H1 (cell line): ENCODE measurements around the gene SIK2. TPM values are rescaled to one million over a fixed set of nuclear protein-coding genes. Genes with fewer than 3 reads are reported as not detected.

ENCODE experiments used
- CTCF ChIA-PET: fragments of 300-600 bp; sonication (Branson Sonifier 250); formaldehyde crosslinking; loops from one replicate; lab custom pipeline; 2021; ENCODE audit not compliant: partially characterized antibody; lab: Charles Lee
- POLR2A ChIA-PET: fragments of 300-600 bp; sonication (Branson Sonifier 250); formaldehyde crosslinking; loops from one replicate; lab custom pipeline; 2021; ENCODE audit warnings: inconsistent platforms; ENCODE audit not compliant: partially characterized antibody; lab: Charles Lee
- DNase-seq, 2 experiments: peaks; one replicate each; pipeline versions ENCODE4 v3.0.0 to v3.0.0-alpha.2; 2010 to 2022; ENCODE audit warnings: low spot score in 2 of 2, low read depth in 1 of 2, mixed read lengths in 1 of 2
- FAIRE-seq: peaks from 2 replicates; lab custom pipeline; 2011; peaks lifted over from hg19 to GRCh38; lab: Jason Lieb, UNC
- H2AFZ ChIP-seq: 2 replicates; pipeline ENCODE4 v1.8.1; 2012; ENCODE audit warnings: low read length, inconsistent platforms
- H2AK5ac ChIP-seq: 2 replicates; pipeline ENCODE4 v1.6.1; 2013; ENCODE audit warnings: low read depth, low read length
- H2BK120ac ChIP-seq: replicated peaks from 2 replicates; pipeline ENCODE3; 2013; ENCODE audit warnings: low read depth, low read length, inconsistent platforms
- H2BK12ac ChIP-seq: 2 replicates; pipeline ENCODE4 v1.6.1; 2013; ENCODE audit warnings: low read depth, low read length
- H2BK15ac ChIP-seq: 2 replicates; pipeline ENCODE4 v1.6.1; 2013; ENCODE audit warnings: low read length
- H2BK20ac ChIP-seq: 2 replicates; pipeline ENCODE4 v1.6.1; 2013; ENCODE audit warnings: low read length
- H2BK5ac ChIP-seq: 2 replicates; pipeline ENCODE4 v1.6.1; 2013; ENCODE audit warnings: low read depth, low read length
- H3K14ac ChIP-seq: 2 replicates; pipeline ENCODE4 v1.6.1; 2013; ENCODE audit warnings: inconsistent platforms; ENCODE audit not compliant: insufficient read length
- H3K18ac ChIP-seq: 2 replicates; pipeline ENCODE4 v1.6.1; 2013; ENCODE audit warnings: low read length; ENCODE audit errors: extremely low read depth
- H3K23ac ChIP-seq: 2 replicates; pipeline ENCODE4 v1.6.1; 2013; ENCODE audit warnings: inconsistent platforms; ENCODE audit not compliant: insufficient read length
- H3K23me2 ChIP-seq: 2 replicates; pipeline ENCODE4 v1.6.1; 2013; ENCODE audit warnings: low read depth, low read length
- H3K27ac ChIP-seq: 2 replicates; pipeline ENCODE4 v1.6.1; 2011; ENCODE audit warnings: low read depth, low read length, inconsistent platforms
- H3K27me3 ChIP-seq, 4 experiments: replicated peaks in 1 of 4; 1 replicate in 1 of 4; 2 replicates in 3 of 4; pipeline versions ENCODE4 v1.6.1 to v1.8.1; 2011 to 2013; ENCODE audit warnings: low read length in 3 of 4, mild to moderate bottlenecking in 3 of 4, inconsistent platforms in 2 of 4, mixed read lengths in 2 of 4, moderate library complexity in 1 of 4; ENCODE audit not compliant: control insufficient read depth in 3 of 4, insufficient read depth in 3 of 4; ENCODE audit errors: extremely low read depth in 1 of 4
- H3K36me3 ChIP-seq, 4 experiments: 2 replicates each; pipeline versions ENCODE4 v1.6.1 to v1.8.1; 2011 to 2013; ENCODE audit warnings: mild to moderate bottlenecking in 4 of 4, low read length in 3 of 4, moderate library complexity in 2 of 4, control low read depth in 1 of 4, inconsistent platforms in 1 of 4; ENCODE audit not compliant: insufficient read depth in 4 of 4, control insufficient read depth in 2 of 4
- H3K4ac ChIP-seq: replicated peaks from 2 replicates; pipeline ENCODE3; 2013; ENCODE audit warnings: low read length, low read depth, mixed read lengths, inconsistent platforms; ENCODE audit not compliant: insufficient read length
- H3K4me1 ChIP-seq, 4 experiments: replicated peaks in 1 of 4; 1 replicate in 1 of 4; 2 replicates in 3 of 4; pipeline versions ENCODE4 v1.6.1 to v1.8.1; 2011 to 2013; ENCODE audit warnings: low read length in 3 of 4, inconsistent platforms in 2 of 4, mixed read lengths in 1 of 4; ENCODE audit not compliant: insufficient read depth in 4 of 4, control insufficient read depth in 3 of 4
- H3K4me2 ChIP-seq, 2 experiments: 2 replicates each; pipeline versions ENCODE4 v1.6.1 to v1.8.1; 2011 to 2013; ENCODE audit warnings: low read depth in 2 of 2, low read length in 2 of 2, control low read depth in 1 of 2, inconsistent platforms in 1 of 2, mild to moderate bottlenecking in 1 of 2; ENCODE audit not compliant: insufficient read depth in 1 of 2
- H3K4me3 ChIP-seq, 4 experiments: fragments of 200-600, 300-600 bp in 1 of 4; sonication (generic), shearing (Covaris generic), sonication (Bioruptor Twin) in 1 of 4; 2 replicates each; pipeline versions ENCODE4 v1.5.1 to v1.8.1; 2011 to 2016; ENCODE audit warnings: low read length in 4 of 4, low read depth in 3 of 4, control low read depth in 2 of 4, inconsistent platforms in 2 of 4, mild to moderate bottlenecking in 2 of 4, mixed read lengths in 1 of 4, moderate library complexity in 1 of 4; ENCODE audit not compliant: insufficient read depth in 2 of 4; ENCODE audit errors: extremely low read depth in 1 of 4
- H3K56ac ChIP-seq: replicated peaks from 2 replicates; pipeline ENCODE3; 2013; ENCODE audit warnings: low read depth, mild to moderate bottlenecking, mixed read lengths, low read length, inconsistent platforms; ENCODE audit not compliant: insufficient read length
- H3K79me1 ChIP-seq: 2 replicates; pipeline ENCODE4 v1.6.1; 2013; ENCODE audit warnings: low read depth, low read length, control low read depth
- H3K79me2 ChIP-seq, 2 experiments: 2 replicates each; pipeline versions ENCODE4 v1.6.1 to v1.8.1; 2012 to 2013; ENCODE audit warnings: low read length in 2 of 2, mild to moderate bottlenecking in 2 of 2, inconsistent platforms in 1 of 2; ENCODE audit not compliant: insufficient read depth in 2 of 2, control insufficient read depth in 1 of 2
- H3K9ac ChIP-seq, 4 experiments: replicated peaks in 1 of 4; 1 replicate in 1 of 4; 2 replicates in 3 of 4; pipeline versions ENCODE4 v1.6.1 to v1.8.1; 2011 to 2013; ENCODE audit warnings: low read depth in 3 of 4, low read length in 3 of 4, control low read depth in 2 of 4, mild to moderate bottlenecking in 2 of 4, moderate library complexity in 2 of 4, inconsistent platforms in 1 of 4; ENCODE audit errors: extremely low read depth in 1 of 4
- H3K9me3 ChIP-seq, 2 experiments: 2 replicates each; pipeline versions ENCODE4 v1.6.1 to v1.8.1; 2012 to 2013; ENCODE audit warnings: mild to moderate bottlenecking in 2 of 2, moderate library complexity in 2 of 2, control low read depth in 1 of 2, inconsistent platforms in 1 of 2, low read depth in 1 of 2, low read length in 1 of 2, mixed read lengths in 1 of 2; ENCODE audit not compliant: insufficient read depth in 2 of 2
- H4K20me1 ChIP-seq, 2 experiments: replicated peaks in 1 of 2; 2 replicates each; pipeline versions ENCODE3 to v1.8.1; 2011 to 2013; ENCODE audit warnings: inconsistent platforms in 2 of 2, low read length in 2 of 2, mild to moderate bottlenecking in 1 of 2; ENCODE audit not compliant: insufficient read depth in 2 of 2, control insufficient read depth in 1 of 2
- H4K5ac ChIP-seq: 2 replicates; pipeline ENCODE4 v1.6.1; 2013; ENCODE audit warnings: low read length, low read depth, mixed read lengths, inconsistent platforms; ENCODE audit not compliant: insufficient read length
- H4K8ac ChIP-seq: 2 replicates; pipeline ENCODE4 v1.8.0; 2013; ENCODE audit warnings: mild to moderate bottlenecking, moderate library complexity, low read length, inconsistent platforms; ENCODE audit not compliant: insufficient read depth; ENCODE audit errors: extremely low read depth
- H4K91ac ChIP-seq: replicated peaks from 2 replicates; pipeline ENCODE3; 2013; ENCODE audit warnings: low read length, mixed read lengths, inconsistent platforms; ENCODE audit not compliant: insufficient read length
- CHD1 ChIP-seq: IDR thresholded peaks from 2 replicates; pipeline ENCODE4 v1.6.1; 2012; ENCODE audit warnings: low read depth, low read length, improper control_type of control experiment
- KDM1A ChIP-seq: fragments of 200-600, 300-600 bp; sonication (generic); IDR thresholded peaks from 2 replicates; pipeline ENCODE4 v1.7.1; 2016; ENCODE audit warnings: mild to moderate bottlenecking, low read length, borderline replicate concordance
- WGBS, 2 experiments: shearing (Covaris generic) in 1 of 2; methylation state at CpG; one replicate each; pipeline versions ENCODE4 v1.1.6 to v1.1.7; 2013 to 2015; ENCODE audit warnings: low lambda C conversion rate in 2 of 2, mixed read lengths in 2 of 2, inconsistent platforms in 1 of 2, low coverage in 1 of 2, missing lambda C conversion rate in 1 of 2; ENCODE audit not compliant: insufficient replicate concordance in 2 of 2, insufficient coverage in 1 of 2, insufficient read length in 1 of 2; ENCODE audit errors: extremely low coverage in 1 of 2, missing lambda C conversion rate in 1 of 2; 5-methylcytosine and 5-hydroxymethylcytosine counted together
- polyA plus RNA-seq, 7 experiments: library from polyadenylated mRNA; depleted of rRNA in 3 of 7; stranded (reverse) in 5 of 7; unstranded in 2 of 7; fragments of >200 nt in 5 of 7; fragments of 200-250 nt in 2 of 7; gene quantifications; 1 replicate in 5 of 7; 2 replicates in 1 of 7; 4 replicates in 1 of 7; pipeline versions ENCODE4 v1.2.1 to v1.2.3, GENCODE V29; 2011 to 2013; ENCODE audit warnings: missing spikeins in 2 of 7, mixed read lengths in 2 of 7
- total RNA-seq: library from RNA; stranded (reverse); fragmentation: NEBNext Ultra II Directional; extraction: Animal tissue kit (Norgen Biotek cat#: 25700); gene quantifications from 2 replicates; pipeline ENCODE4 v1.2.1, GENCODE V29; 2021

Gene SIK2
- total and polyA plus RNA-seq, 2 of the 8 experiments (the other 6 are each of a cell fraction or from before 2014, with no cell fraction given), result 8.8 to 11.2 TPM

DNA sequence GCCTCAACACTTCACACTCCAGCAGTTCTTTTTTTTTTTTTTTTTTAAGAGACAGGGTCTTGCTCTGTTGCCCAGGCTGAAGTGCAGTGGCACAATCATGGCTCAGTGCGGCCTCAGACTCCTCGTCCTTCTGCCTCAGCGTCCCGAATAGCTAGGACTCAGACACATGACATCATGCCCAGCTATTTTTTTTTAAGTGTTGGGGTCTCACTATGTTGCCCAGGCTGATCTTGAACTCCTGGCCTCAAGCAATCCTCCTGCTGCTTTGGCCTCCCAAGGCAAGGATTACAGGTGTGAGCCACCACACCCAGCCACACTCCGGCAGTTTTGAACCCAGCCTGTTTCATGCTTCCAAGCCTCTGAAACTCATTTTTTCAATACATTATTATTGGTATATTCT, 160.3 kb downstream of the SIK2 start:
- Histone ChIP-seq H4K5ac (no peak overlapping the region), H2AK5ac (no peak overlapping the region), H2AFZ (no peak overlapping the region), H2BK20ac (no peak overlapping the region), H3K9ac (no peak overlapping the region), H3K14ac (no peak overlapping the region), H3K4me1 (peaks cover 0 to 4% (median 2%) of the 10 kb centered on the region in 4 experiments; a peak in 4 of 7 replicates), H3K27ac (no peak overlapping the region), H4K91ac (no peak overlapping the region), H2BK12ac (no peak overlapping the region), H3K18ac (no peak overlapping the region), H3K4me2 (no peak overlapping the region), H3K36me3 (peaks cover 2 to 55% (median 36%) of the 10 kb centered on the region in 4 experiments), H3K27me3 (no peaks in the 10 kb centered on the region), H3K79me2 (peaks cover 0 to 25% of the 10 kb centered on the region in 2 experiments; a peak in 2 of 4 replicates), H3K4me3 (no peak overlapping the region), H4K8ac (no peak overlapping the region), H3K9me3 (no peaks in the 10 kb centered on the region), H3K56ac (no peak overlapping the region), H2BK120ac (no peak overlapping the region), H3K79me1 (no peaks in the 10 kb centered on the region; the same call in 1 of the 2 replicates), H2BK5ac (no peak overlapping the region), H3K4ac (no peak overlapping the region), H3K23ac (no peak overlapping the region), H3K23me2 (peaks cover 6% of the 10 kb centered on the region), H2BK15ac (no peak overlapping the region), H4K20me1 (peaks cover 2 to 3% of the 10 kb centered on the region in 2 experiments)
- POLR2A ChIA-PET, result interaction anchor here (0.9 to 3.0 kb wide), 5 partner anchors 8 to 65 kb away, joined by 3 to 10 read pairs (median 4); no protein-coding TSS in a partner anchor
- FAIRE-seq, result no peak
- 98% methylated on average over 5 of the region's 5 CpGs; no CpG with 5 or more reads in 1 of the 2 experiments for WGBS, 2 experiments
- CTCF ChIA-PET, result interaction anchor here (0.5 to 11.4 kb wide), 10 partner anchors 15 to 1639 kb away, joined by 3 to 106 read pairs (median 3); no protein-coding TSS in a partner anchor
- no peak for DNase-seq
- TF ChIP-seq KDM1A, result peak; percentile 30; the same call in 1 of the 2 replicates
- no peak for TF ChIP-seq CHD1
